ENCODE data around the gene SOHLH1.

- TF ChIP-seq TAF1 (IDR thresholded peaks at IDR 0.05; ENCODE audit: borderline replicate concordance, insufficient read depth, low read length): no peak
- no peak for TF ChIP-seq POLR2AphosphoS5 (IDR thresholded peaks at IDR 0.05; ENCODE audit: low read depth, low read length)
- no peak for TF ChIP-seq SIN3A (IDR thresholded peaks at IDR 0.05; ENCODE audit: borderline replicate concordance, insufficient read depth, low read length)
Observed at GRCh38 chr9:135707252-135708138, 8.2 kb upstream of the SOHLH1 start.

Measured in PFSK-1 (cell line).